WTC11 (cell line): ENCODE data around the gene CRIP2. TPM values are rescaled to one million over a fixed set of nuclear protein-coding genes. Genes with fewer than 3 reads are reported as not detected.

ENCODE experiments used
- ATAC-seq: fragments of 200-7000 bp; cut with Tn5 transposase; 2 replicates; pipeline ENCODE4 v1.10.0; 2021; ENCODE audit warnings: mild to moderate bottlenecking, moderate library complexity
- CTCF ChIA-PET: fragments of 300-600 bp; sonication (Branson Sonifier 250); formaldehyde crosslinking; loops from one replicate; lab custom pipeline; 2021; ENCODE audit warnings: antibody characterized with exemption; lab: Charles Lee
- POLR2A ChIA-PET: fragments of 350-600 bp; sonication (Branson Sonifier 250); formaldehyde crosslinking; loops from one replicate; lab custom pipeline; 2021; ENCODE audit warnings: antibody characterized with exemption; lab: Charles Lee
- DNase-seq: peaks from one replicate; pipeline ENCODE4 v3.0.0; 2021; ENCODE audit warnings: low spot score
- H3K27ac Mint-ChIP-seq: 2 replicates; pipeline ENCODE4 v1.8.0; 2021; ENCODE audit warnings: mixed read lengths
- H3K27me3 Mint-ChIP-seq: 2 replicates; pipeline ENCODE4 v1.8.0; 2021; ENCODE audit warnings: low read depth, mild to moderate bottlenecking, moderate library complexity, mixed read lengths
- H3K36me3 Mint-ChIP-seq: 2 replicates; pipeline ENCODE4 v1.8.0; 2021; ENCODE audit warnings: mixed read lengths
- H3K4me1 Mint-ChIP-seq: 2 replicates; pipeline ENCODE4 v1.8.0; 2022; ENCODE audit warnings: mixed read lengths
- H3K4me3 Mint-ChIP-seq: 2 replicates; pipeline ENCODE4 v1.8.0; 2021; ENCODE audit warnings: mild to moderate bottlenecking, moderate library complexity, mixed read lengths
- H3K9me3 Mint-ChIP-seq: 2 replicates; pipeline ENCODE4 v1.8.0; 2021; ENCODE audit warnings: mixed read lengths
- ESRRA ChIP-seq: sonication (generic); formaldehyde crosslinking; IDR thresholded peaks from 2 replicates; pipeline ENCODE4 v1.8.1; 2022; ENCODE audit warnings: mild to moderate bottlenecking, missing genetic modification reagents, borderline replicate concordance
- GRHL2 ChIP-seq: fragments of 250-450 bp; sonication (Bioruptor Pico); IDR thresholded peaks from 2 replicates; pipeline ENCODE4 v1.8.0; 2022; ENCODE audit warnings: mild to moderate bottlenecking, moderate library complexity; ENCODE audit not compliant: insufficient replicate concordance, severe bottlenecking
- GTF2I ChIP-seq: fragments of 250-450 bp; sonication (Bioruptor Pico); conservative IDR thresholded peaks from 2 replicates; pipeline ENCODE4 v1.4.0; 2021; ENCODE audit warnings: mild to moderate bottlenecking
- IRF2 ChIP-seq: sonication (generic); formaldehyde crosslinking; IDR thresholded peaks from 2 replicates; pipeline ENCODE4 v1.8.0; 2022; ENCODE audit warnings: low read depth, missing genetic modification reagents, borderline replicate concordance
- MXD4 ChIP-seq: fragments of 250-450 bp; sonication (Bioruptor Pico); IDR thresholded peaks from 2 replicates; pipeline ENCODE4 v1.8.0; 2021; ENCODE audit warnings: mild to moderate bottlenecking, moderate library complexity, borderline replicate concordance
- NFYB ChIP-seq: sonication (generic); formaldehyde crosslinking; conservative IDR thresholded peaks from 2 replicates; pipeline ENCODE4 v1.8.0; 2022; ENCODE audit warnings: low read depth, missing genetic modification reagents
- RELA ChIP-seq: sonication (generic); formaldehyde crosslinking; IDR thresholded peaks from 2 replicates; pipeline ENCODE4 v1.8.1; 2022; ENCODE audit warnings: missing genetic modification reagents, mild to moderate bottlenecking, borderline replicate concordance
- RORB ChIP-seq: fragments of 250-450 bp; sonication (Bioruptor Pico); IDR thresholded peaks from 2 replicates; pipeline ENCODE4 v1.9.0; 2021; ENCODE audit warnings: mild to moderate bottlenecking
- SMAD3 ChIP-seq: sonication (generic); formaldehyde crosslinking; IDR thresholded peaks from 2 replicates; pipeline ENCODE4 v1.8.0; 2022; ENCODE audit warnings: missing genetic modification reagents, mild to moderate bottlenecking, borderline replicate concordance
- SMAD4 ChIP-seq: sonication (generic); formaldehyde crosslinking; IDR thresholded peaks from 2 replicates; pipeline ENCODE4 v1.8.0; 2022; ENCODE audit warnings: mild to moderate bottlenecking, missing genetic modification reagents
- TP53 ChIP-seq: sonication (generic); formaldehyde crosslinking; IDR thresholded peaks from 2 replicates; pipeline ENCODE4 v1.8.1; 2023; ENCODE audit warnings: mild to moderate bottlenecking, missing genetic modification reagents
- ZNF138 ChIP-seq: sonication (generic); formaldehyde crosslinking; conservative IDR thresholded peaks from 2 replicates; pipeline ENCODE4 v1.8.1; 2022; ENCODE audit warnings: mild to moderate bottlenecking, moderate library complexity, missing genetic modification reagents
- ZNF263 ChIP-seq: sonication (generic); formaldehyde crosslinking; IDR thresholded peaks from 2 replicates; pipeline ENCODE4 v1.8.1; 2022; ENCODE audit warnings: low read depth, mild to moderate bottlenecking, moderate library complexity, missing genetic modification reagents
- ZNF396 ChIP-seq: fragments of 250-450 bp; sonication (Bioruptor Pico); IDR thresholded peaks from 2 replicates; pipeline ENCODE4 v1.8.0; 2021; ENCODE audit warnings: mild to moderate bottlenecking, moderate library complexity, borderline replicate concordance
- ZNF416 ChIP-seq: fragments of 250-450 bp; sonication (Bioruptor Pico); IDR thresholded peaks from 2 replicates; pipeline ENCODE4 v1.9.0; 2021; ENCODE audit warnings: mild to moderate bottlenecking, inconsistent platforms
- ZNF423 ChIP-seq: fragments of 250-450 bp; sonication (Bioruptor Pico); IDR thresholded peaks from 2 replicates; pipeline ENCODE4 v2.1.2; 2022; ENCODE audit warnings: mild to moderate bottlenecking, moderate library complexity
- total RNA-seq: library from RNA; stranded (reverse); gene quantifications from 3 replicates; pipeline ENCODE4 v1.2.3, GENCODE V29; 2021
- TF ChIP-seq, protein P1 (sequence below): sonication (generic); formaldehyde crosslinking; IDR thresholded peaks from 2 replicates; pipeline ENCODE4 v1.8.0; 2022; ENCODE audit warnings: mild to moderate bottlenecking, missing genetic modification reagents
- TF ChIP-seq, protein P2 (sequence below): sonication (generic); formaldehyde crosslinking; IDR thresholded peaks from 2 replicates; pipeline ENCODE4 v1.8.1; 2022; ENCODE audit warnings: mild to moderate bottlenecking, missing genetic modification reagents, moderate library complexity, borderline replicate concordance
- TF ChIP-seq, protein P3 (sequence below): fragments of 250-450 bp; sonication (Bioruptor Pico); IDR thresholded peaks from 2 replicates; pipeline ENCODE4 v2.1.2; 2022; ENCODE audit warnings: mild to moderate bottlenecking, moderate library complexity
- TF ChIP-seq, protein P4 (sequence below): sonication (generic); formaldehyde crosslinking; IDR thresholded peaks from 2 replicates; pipeline ENCODE4 v1.8.1; 2022; ENCODE audit warnings: missing genetic modification reagents, borderline replicate concordance

Gene CRIP2
- total RNA-seq, 1 experiment from 2014 or later, result 5.4 TPM

DNA sequence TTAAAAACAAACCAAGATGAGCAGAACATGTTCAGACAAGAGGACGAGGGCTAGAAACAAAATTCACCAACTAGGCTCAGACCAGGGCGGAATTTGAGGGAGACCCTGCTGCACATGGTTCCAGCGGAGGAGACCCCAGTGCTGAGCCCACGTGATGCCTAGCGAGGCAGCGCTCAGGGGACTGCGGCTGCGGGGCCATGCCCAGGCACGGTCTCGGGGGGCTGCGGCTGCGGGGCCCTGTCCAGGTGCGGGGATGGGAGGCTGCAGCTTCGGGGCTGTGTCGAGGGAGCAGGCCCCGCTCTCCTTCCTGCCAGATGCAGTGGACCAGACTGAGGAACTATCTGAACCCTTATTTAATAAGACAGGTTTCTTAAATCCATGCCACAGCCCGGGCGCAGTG is 12.7 kb upstream of the CRIP2 start:
- TF ChIP-seq SMAD4 (CRISPR knock-in tag) (no peak), ZNF416 (CRISPR knock-in tag) (no peak), TP53 (CRISPR knock-in tag) (no peak), ZNF138 (CRISPR knock-in tag) (no peak), NFYB (CRISPR knock-in tag) (no peak), ZNF396 (CRISPR knock-in tag) (no peak), IRF2 (CRISPR knock-in tag) (no peak), RORB (no peak), MXD4 (CRISPR knock-in tag) (no peak), RELA (CRISPR knock-in tag) (no peak), ESRRA (CRISPR knock-in tag) (no peak), SMAD3 (CRISPR knock-in tag) (no peak)
- TF ChIP-seq, protein P1, sequence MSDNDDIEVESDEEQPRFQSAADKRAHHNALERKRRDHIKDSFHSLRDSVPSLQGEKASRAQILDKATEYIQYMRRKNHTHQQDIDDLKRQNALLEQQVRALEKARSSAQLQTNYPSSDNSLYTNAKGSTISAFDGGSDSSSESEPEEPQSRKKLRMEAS (CRISPR knock-in tag), result no peak
- TF ChIP-seq, protein P2, sequence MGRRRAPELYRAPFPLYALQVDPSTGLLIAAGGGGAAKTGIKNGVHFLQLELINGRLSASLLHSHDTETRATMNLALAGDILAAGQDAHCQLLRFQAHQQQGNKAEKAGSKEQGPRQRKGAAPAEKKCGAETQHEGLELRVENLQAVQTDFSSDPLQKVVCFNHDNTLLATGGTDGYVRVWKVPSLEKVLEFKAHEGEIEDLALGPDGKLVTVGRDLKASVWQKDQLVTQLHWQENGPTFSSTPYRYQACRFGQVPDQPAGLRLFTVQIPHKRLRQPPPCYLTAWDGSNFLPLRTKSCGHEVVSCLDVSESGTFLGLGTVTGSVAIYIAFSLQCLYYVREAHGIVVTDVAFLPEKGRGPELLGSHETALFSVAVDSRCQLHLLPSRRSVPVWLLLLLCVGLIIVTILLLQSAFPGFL, result no peak
- TF ChIP-seq, protein P3, sequence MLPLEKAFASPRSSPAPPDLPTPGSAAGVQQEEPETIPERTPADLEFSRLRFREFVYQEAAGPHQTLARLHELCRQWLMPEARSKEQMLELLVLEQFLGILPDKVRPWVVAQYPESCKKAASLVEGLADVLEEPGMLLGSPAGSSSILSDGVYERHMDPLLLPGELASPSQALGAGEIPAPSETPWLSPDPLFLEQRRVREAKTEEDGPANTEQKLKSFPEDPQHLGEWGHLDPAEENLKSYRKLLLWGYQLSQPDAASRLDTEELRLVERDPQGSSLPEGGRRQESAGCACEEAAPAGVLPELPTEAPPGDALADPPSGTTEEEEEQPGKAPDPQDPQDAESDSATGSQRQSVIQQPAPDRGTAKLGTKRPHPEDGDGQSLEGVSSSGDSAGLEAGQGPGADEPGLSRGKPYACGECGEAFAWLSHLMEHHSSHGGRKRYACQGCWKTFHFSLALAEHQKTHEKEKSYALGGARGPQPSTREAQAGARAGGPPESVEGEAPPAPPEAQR (CRISPR knock-in tag), result no peak
- ATAC-seq (no peak), DNase-seq (no peak)
- ChIA-PET CTCF (no interaction called here), POLR2A (no interaction called here)
- Mint-ChIP-seq H3K27me3 (no peaks in the 10 kb centered on the region), H3K27ac (peak overlapping the region; percentile 84), H3K4me3 (no peak overlapping the region), H3K9me3 (no peaks in the 10 kb centered on the region), H3K4me1 (no peaks in the 10 kb centered on the region), H3K36me3 (peaks cover 20% of the 10 kb centered on the region)

DNA sequence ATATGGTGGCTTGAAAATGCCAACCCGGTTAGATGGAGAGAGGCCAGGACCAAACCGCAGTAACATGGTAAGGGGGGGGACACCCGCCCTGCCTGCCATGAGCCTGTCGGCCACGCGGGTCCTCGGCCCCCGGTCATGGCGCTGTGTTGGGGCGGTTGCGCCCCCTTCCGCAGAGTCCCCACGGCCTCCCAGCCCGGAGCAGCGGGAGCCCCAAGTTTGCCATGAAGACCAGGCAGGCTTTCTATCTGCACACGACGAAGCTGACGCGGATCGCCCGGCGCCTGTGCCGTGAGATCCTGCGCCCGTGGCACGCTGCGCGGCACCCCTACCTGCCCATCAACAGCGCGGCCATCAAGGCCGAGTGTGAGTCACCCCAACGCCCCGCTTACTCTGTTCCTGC is 10.1 kb upstream of the CRIP2 start:
- Mint-ChIP-seq H3K9me3 (no peaks in the 10 kb centered on the region), H3K36me3 (peaks cover 20% of the 10 kb centered on the region), H3K27me3 (no peaks in the 10 kb centered on the region), H3K4me1 (no peaks in the 10 kb centered on the region), H3K27ac (no peak overlapping the region), H3K4me3 (no peak overlapping the region)
- no peak for ATAC-seq
- CTCF ChIA-PET, result interaction anchor here (1.0 kb wide), 1 partner anchor 16 kb away, joined by 3 read pairs; no protein-coding TSS in a partner anchor
- POLR2A ChIA-PET, result no interaction called here
- DNase-seq, result no peak
- TF ChIP-seq GRHL2 (CRISPR knock-in tag) (no peak), ZNF263 (CRISPR knock-in tag) (no peak)
- TF ChIP-seq, protein P4, sequence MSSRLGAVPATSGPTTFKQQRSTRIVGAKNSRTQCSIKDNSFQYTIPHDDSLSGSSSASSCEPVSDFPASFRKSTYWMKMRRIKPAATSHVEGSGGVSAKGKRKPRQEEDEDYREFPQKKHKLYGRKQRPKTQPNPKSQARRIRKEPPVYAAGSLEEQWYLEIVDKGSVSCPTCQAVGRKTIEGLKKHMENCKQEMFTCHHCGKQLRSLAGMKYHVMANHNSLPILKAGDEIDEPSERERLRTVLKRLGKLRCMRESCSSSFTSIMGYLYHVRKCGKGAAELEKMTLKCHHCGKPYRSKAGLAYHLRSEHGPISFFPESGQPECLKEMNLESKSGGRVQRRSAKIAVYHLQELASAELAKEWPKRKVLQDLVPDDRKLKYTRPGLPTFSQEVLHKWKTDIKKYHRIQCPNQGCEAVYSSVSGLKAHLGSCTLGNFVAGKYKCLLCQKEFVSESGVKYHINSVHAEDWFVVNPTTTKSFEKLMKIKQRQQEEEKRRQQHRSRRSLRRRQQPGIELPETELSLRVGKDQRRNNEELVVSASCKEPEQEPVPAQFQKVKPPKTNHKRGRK (CRISPR knock-in tag), result no peak

DNA sequence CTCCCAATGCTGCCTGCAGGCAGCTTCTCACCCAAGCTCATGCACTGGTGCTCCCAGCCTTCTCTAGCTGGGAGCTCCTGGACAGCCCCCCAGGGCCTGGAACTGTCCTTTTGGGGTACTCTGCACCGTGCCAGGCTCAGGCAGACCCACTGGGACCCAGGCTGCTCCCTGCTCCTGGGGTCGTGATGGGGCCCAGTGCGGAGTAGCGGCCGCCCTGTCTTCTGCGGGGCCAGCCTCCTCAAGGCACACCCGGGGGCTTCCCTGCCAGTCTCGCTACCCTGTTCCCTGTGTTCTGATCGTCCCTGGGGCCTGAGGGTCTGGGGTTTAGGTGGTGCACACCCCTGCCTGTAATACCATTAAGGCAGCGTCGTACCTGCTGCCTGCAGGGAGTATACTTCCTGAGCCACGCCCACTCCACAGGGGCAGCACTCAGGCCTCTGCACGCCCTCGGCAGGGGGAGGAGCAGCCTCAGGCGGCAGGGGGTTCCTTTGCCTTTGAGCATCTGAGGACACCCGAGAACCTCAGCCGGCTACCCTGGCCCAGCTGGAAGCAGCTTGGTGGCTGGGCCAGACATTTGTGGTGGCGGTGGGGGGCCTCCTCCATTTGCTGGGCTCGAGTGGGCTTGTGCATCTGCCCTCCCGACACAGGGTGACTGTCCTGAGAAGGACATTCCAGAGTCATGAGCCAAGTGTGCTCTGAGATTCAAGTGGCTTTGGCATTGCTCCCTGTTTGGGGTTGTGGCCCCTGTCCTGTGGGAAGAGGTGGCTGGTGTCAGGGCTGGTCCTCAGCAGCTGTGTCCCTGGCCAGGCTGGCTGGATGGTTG is 9.2 kb upstream of the CRIP2 start:
- Mint-ChIP-seq H3K4me3 (no peak overlapping the region), H3K27ac (no peak overlapping the region)
- DNase-seq, result peak; percentile 43
- no peak for TF ChIP-seq GTF2I
- TF ChIP-seq ZNF423, result peak; percentile 83
- TF ChIP-seq, all 79 proteins: peak for 1
- H3K4me1 Mint-ChIP-seq, result no peaks in the 10 kb centered on the region
- peak; percentile 51 for ATAC-seq
- no peaks in the 10 kb centered on the region for H3K9me3 Mint-ChIP-seq
- ChIA-PET POLR2A (no interaction called here), CTCF (interaction anchor here (1.0 kb wide), 1 partner anchor 15 kb away, joined by 4 read pairs; no protein-coding TSS in a partner anchor)
- peaks cover 20% of the 10 kb centered on the region for H3K36me3 Mint-ChIP-seq
- H3K27me3 Mint-ChIP-seq, result no peaks in the 10 kb centered on the region
